HG03565 (cell line): ENCODE data around the gene RALGPS1.
"Not testable (repeated sequence)": the region's sequence is repeated elsewhere in the genome, so short reads cannot be mapped to it uniquely, and the experiment has no call there.

Experiments
- ATAC-seq: cut with Tn5 transposase; IDR thresholded peaks from one replicate; pipeline ENCODE4 v1.9.1; 2021; ENCODE audit warnings: mild to moderate bottlenecking, moderate library complexity; ENCODE audit not compliant: unreplicated experiment

The RALGPS1 gene

DNA sequence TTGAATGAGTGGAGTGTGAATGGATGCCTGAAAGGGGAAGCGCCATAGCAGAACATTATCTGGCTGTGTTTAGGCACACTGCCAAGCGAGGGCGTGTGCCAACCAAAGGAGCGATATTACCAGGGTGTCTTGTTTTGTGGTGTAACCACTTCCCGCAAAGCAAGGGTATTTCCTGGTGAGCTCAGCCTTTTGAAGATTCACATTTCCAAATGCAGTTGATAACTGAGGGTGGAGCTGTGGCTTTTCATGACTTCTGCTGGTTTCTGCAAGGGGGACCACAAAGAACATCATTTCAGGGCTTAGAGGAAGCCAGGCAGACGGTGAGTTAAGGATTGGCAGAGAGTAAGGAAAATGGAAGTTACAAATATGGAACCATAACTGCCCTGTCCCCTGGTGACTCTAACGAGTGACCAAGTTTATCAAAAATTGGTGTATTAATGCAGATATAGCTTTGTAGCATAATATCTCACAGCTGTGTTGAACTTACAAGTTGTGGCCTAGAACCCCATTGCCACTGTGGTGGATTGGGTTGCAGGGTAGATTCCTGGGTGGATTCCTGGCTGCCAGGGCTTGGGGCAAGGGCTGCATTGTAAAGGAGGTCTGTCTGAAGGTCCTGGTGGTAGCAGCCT is 71.4 kb downstream of the RALGPS1 start:
- peak; percentile 70 for ATAC-seq

DNA sequence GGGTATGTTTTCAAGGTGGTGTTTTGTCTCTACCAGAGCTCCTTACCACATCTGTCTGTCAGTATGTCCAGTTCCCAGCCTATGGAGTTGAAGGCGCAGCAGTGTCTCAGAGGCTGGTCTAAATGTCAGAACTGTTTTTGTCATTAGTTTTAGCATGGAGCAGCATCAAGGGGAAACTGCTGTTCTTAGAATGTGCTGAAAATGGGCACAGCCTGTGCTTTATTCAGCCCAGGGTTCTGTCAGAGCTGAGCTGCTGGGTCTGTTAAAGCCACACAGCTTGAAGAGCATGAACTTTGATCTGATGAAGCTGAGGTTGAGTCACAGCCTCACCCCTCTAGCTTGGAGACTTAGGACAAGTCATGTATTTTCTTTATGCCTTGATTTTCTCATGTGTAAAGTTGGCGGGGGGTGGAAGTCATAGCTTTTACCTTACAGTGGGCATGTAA is 71.9 kb downstream of the RALGPS1 start:
- no peak for ATAC-seq

DNA sequence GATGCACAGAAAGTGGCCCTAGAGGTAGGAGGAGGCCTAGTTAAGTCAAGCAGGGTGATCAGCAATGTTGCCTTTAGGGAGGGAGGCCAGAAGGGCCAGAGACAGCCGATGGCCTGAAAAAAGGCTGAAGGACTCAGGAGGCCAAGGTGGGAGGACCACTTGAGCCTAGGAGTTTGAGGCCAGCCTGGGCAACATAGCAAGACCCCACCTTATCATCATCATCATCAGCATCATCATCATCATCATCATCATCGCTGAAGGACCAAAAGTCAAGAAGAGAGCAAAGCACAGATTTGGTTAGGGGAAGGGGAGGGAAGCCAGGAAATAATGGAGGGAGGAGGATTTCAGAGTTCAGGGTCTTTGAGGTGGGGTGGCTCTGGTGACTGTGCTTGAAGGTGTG is 74.3 kb downstream of the RALGPS1 start:
- no peak for ATAC-seq

DNA sequence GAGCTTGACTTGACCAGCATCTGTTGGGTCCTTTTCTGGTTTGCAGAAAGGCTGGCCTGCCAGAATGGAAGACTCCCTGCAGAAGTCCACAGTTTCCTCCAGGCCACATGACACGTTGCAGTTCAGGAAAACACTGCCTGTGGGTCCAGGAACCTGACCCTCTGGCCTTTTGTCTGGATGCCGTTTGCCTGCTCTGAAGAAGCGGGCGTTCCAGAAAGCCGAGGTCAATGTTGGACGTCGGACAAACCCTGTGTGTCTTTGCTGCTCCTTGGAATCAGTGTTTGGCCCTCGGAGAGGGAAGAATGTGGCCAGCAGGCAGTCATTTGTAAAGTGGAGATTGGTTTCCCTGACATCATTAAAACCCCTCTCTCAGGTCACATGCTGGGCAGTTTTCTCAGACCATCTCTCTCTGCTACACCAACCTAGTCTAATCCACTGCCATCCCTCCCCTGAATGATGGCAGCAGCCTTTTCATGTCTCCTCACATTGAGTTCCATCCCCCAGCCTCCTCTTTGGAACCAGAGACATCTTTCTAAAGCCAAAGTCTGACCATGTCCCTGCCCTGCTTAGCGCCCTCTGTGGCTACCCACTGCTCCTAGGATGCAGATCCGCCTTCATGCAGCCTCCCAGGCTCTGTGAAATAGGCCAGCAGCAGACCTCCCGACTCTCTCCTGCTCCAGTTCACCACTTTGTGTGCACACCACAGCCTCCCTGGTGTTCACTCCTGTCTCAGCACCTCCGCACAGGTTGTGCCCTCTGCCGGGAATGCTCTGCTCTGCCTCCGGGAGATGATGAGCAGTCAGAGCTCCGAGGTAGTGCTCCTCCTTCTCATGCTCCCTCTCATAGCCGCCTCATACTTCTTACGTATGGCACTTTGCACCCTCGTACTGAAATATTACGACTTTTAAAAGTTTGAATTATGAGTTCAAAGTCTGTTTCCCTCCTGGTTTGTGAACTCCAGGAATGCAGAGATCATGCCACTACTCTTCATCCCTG is 75.6 kb downstream of the RALGPS1 start:
- no peak for ATAC-seq

DNA sequence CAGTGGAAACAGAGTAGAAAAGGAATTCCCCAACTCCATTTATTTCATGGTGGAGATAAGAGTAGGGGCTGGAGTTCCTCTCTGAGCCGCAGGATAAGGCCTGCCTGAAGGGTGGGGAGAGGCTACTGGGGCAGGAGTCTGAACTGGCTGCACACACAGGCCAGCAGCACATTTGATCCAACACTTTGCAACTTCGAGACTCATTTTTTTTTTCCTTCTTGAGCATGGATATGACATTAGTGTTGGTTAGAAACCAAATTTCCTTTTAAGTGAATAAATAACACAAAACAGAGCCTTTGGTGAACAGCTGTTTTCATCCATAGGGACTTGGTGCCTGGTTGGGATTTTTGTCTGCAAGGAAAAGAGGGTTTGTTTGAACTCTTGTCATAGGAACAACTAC is 76.6 kb downstream of the RALGPS1 start:
- ATAC-seq, result no peak

DNA sequence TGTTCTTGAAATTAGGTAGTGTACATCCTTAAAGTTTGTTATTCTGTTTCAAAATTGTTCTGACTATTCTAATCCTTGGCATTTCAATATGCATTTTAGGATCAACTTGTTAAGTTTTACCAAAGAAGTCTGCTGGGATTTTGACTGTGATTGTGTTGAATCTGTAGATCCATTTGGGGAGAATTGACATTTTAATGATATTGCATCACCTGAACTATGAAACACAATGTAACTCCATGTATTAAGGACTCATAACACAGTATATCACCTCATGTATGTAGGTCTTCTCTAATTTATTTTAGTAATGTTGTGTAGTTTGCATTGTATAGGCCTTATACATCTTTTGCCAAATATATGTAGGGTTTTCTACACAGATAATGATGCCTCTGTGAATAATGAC is 77.8 kb downstream of the RALGPS1 start:
- no peak for ATAC-seq

DNA sequence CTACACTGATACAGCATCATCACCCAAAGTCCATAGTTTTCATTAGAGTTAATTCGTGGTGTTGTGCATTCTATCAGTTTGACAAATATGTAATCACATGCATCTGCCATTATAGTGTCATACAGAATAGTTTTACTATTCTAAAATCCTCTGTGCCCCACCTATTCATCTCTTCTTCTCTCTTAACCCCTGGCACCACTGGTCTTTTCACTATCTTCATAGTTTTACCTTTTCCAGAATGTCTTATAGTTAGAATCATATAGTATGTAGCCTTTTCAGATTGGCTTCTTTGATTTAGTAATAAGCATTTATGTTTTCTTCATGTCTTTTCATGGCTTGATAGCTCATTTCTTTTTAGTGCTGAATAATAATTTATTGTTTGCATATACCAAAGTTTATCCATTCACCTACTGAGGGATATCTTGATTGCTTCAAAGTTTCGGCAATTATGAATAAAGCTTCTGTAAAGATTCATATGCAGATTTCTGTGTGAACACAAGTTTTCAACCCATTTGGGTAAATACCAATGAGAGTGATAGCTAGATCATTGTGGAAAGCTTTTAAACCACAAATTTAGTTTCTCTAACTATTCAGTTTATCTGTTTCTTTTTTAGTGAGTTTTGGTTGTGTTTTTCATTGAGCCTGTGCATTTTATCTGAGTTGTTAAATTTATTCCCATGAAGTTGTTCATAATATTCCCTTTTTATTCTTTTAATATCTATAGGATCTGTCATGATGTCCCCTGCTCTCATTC is 84.9 kb downstream of the RALGPS1 start:
- ATAC-seq, result no peak

DNA sequence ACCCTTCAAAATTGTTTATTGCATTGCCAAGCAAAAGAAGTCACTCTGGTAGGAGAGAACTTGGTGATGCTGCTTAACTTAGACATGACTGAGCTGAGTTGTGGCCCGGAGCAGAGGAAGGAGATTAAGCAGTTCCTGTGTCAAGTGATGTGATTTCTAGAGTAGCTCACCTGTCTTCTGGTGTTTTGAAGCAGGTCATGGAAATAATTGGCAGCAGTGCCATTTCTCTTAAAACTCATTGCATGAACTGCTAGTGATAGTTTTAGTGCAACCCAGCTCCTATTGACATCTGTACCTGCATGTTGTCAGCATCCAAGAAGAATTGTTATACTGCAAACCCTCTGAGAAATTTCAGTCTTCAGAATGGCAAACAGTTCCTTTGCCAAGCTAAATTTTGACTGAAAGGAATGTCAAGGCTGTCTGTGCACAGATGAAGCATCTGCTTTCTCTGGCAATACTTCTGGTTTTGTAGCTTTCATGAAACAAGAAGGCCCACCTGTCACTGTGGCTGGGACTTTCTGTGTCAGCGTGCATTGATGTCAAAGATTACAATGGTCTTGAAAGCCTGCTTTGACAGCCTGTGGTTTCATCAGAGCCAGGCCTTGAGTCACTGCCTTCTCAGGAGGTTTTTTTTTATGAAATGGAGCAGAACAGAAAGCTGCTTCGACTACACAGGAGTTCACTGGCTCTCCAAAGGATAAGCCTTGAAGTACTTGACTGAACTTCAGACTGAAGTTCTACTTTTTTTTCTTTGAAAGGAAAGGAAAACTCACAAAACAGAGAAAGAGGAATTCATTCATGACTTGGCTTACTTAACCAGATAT is 90.6 kb downstream of the RALGPS1 start:
- ATAC-seq, result peak; percentile 95

DNA sequence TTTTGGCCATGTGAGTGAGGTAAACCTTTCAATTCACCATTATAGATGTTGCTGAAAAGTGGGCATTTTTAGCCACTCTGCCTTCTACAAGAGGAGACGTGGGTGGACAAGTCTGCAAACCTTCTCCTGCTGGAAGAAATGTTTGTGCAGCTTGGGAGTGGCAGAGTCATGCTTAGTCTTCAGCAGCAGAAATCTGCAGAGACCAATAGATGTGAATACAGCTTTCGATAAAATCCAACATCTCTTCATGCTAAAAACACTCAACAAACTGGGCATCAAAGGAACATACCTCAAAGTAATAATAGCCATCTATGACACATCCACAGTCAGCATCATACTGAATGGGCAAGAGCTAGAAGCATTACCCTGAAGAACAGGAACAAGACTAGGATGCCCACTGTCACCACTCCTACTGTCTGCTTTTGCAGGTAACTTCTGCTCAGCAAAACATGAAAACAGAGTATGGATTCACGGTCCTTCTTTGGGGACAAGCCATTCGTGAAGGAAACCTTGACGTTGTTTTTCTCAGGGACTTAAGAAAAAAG is 91.3 kb downstream of the RALGPS1 start:
- no peak for ATAC-seq

DNA sequence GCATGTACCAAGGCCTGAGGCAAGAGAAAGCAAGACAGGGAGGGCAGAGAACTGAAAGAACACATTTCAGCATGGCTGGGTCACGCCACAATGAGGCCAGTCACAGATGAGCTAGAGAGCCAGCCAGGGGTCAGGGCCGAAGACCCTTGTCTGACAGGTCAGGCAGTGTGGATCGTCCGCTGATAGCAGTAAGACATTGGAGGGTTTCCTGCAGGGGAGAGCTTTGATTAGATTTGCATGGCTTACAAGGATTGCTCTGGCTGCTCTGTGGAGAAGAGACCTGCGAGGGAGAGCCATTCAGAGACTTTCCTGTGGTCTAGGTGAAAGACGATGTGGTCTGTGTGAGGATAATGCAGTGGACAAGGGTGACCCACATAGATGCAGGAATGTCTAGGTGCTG is 93.1 kb downstream of the RALGPS1 start:
- no peak for ATAC-seq

DNA sequence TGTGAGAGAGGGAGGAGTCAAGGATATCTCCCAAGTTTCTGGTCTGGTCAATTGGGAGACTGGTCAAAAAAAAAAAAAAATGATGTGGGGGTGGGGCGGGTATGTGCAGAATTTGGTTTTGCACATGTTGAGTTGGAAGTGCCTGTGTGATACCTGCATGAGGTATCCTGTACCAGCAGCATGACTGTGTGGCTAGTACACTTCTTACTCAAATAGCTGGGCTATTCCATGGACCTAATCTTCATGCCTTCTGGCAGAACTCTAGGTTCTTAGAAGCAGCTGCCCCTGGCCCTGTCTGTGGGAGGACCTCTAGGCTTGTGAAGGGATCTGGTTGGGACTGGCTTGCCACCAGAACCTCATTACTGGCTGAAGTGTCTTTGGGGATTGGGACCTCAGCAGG is 93.5 kb downstream of the RALGPS1 start:
- ATAC-seq, result no peak

DNA sequence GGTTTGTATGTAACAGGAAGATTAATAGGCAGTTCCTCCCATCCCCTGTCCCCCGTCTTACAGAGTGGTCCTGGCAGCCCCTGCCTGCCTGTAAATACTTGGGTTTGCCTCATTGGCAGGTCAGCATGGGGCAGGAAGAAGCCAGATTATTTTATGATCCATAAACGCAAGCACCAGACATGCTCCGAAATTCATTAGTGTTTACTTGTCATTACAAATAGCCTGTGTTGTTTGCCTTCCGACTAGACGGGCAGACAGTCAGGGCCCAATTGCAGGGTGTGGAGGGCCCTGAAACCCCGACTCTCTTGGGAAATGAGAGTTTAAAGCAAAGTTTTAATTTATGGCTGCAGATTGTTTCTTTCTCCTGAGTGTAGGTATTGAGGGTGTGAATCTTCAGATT is 97.2 kb downstream of the RALGPS1 start:
- no peak for ATAC-seq

DNA sequence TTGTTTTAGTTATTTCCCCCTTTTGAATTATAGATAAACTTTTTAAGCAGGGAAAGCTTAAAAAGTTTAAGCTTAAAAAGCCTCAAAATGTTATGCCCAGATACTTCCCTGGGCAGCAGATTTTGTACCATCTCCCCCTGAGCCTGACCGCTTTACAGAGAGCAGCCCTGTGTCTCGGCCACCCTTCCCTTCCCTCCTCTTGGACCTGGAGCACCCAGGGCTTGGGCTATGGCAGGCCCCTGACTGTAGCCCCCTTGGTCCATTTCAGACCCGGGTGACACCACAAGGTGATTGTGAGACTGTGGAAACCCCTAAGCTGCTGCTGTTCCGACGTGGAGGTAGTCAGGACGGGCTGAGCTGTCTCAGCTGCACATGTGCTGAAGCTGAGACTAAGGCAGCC is 97.7 kb downstream of the RALGPS1 start:
- no peak for ATAC-seq

DNA sequence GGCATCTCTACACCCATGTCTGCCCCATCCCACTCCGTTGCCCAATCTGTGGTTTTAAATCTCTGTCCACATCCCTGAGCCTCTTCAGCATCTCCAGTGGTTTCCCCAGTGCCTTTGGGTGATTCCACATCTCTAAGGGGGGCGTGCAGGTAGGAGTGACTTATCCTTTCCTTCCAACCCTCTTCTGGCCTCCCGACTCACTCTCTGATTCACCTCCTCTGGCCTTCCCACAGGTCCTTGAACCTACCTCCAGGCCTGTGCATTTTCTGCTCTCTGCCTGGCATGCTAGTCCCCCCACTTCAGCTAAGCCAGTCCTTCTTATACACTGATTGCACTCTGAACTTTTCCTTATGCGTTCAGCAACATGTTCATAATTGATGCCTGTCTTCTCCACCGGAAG is 99.0 kb downstream of the RALGPS1 start:
- ATAC-seq, result no peak

DNA sequence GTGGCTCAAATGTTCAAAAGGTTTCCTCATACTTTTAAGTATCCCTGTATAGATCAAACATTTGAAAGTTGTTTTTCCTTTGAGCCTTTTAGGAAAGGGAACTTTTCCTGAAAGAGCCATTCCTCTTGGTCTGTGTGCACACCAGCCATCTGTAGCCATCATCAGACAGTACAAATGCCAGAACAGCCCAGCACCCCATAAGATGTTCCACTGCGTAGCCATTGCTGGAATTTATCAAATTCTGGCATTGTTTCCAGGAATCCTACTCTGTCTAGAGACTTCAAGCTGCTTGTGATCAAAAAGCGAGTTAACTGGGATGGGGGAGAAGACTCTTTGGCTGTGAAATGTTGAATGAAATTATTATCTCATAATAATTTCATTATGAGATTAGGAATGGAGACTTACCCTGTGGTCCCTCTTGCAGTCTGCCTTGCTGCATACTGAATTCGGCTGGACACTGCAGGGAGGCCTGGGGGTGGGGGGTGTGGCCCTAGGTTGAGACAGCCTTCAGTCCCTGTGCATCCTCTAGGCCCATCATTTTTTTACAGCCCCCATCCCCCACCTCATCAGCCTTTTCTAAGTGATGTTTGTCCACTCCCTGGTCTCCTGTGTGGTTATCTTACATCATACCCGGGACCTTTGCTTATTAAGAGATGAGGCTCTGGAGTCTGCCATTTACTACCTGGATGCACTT is 99.8 kb downstream of the RALGPS1 start:
- ATAC-seq, result no peak

DNA sequence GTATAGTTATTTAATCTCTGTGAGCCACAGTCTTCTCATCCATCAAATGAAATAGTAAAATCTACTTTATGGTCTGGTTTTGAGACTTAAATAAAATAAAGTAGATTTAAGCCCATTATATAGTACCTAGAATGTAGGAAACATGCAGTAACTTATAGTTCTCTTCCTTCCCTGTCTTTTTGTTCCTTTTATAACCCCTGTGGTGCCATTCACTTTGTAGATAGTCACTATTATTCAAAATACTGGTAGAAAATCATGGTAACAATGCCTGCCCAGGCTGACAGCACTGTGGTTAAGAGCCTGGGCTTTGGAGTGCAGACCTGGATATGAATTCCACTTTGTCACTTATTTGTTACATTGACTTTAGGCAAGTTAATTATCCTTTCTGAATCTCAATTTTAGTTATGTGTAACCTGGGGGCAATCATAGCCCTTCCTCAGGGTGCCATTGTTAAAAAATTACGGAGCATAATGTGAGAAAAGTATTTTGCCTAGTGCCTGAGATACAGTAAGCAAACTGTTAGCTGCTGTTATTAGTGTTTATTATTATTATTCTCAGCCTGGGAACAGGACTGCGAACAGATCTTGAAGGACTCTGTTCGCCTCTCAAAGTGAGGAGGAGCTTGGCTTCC is 100.4 kb downstream of the RALGPS1 start:
- no peak for ATAC-seq

DNA sequence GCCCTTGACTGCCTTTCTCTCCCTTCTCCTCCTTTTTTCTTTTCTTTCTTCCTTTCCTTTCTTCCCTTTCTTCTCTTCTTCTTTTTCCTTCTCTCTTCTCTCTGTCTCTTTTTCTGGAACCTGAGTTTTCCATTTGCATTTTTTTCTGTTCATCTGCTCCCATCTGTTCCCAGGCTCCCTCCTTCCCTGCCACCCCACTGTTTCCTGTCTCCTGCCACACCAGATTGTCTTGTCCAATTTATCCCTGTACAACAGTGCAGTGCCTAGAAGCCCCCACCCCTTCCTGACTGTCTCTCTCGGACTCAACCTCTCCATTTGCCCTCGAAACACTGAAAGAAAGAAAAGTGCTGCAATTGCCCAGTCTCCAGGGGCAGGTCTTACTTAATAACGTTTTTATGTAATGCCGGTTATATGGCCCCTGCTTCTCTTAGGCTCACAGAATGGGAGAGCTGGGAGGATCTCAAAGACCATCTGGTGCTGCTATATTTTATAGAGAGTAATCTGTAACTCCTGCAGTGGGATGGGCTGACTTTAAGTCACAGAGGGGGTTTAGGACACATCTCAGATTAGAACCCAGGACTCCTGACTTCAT is 101.4 kb downstream of the RALGPS1 start:
- no peak for ATAC-seq

DNA sequence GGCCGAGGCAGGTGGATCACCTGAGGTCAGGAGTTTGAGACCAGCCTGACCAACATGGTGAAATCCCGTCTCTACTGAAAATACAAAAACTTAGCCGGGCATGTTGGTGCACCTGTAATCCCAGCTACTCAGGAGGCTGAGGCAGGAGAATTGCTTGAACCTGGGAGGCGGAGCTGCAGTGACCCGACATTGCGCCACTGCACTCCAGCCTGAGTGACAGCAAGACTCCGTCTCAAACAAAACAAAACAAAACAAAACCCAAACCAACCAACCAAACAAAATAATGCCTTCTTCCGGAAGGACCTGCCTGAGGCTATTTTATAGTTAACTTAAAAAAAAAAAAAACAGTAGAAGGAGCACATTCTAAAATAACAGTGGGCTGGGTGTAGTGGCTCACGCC is 103.4 kb downstream of the RALGPS1 start:
- ATAC-seq, result not testable (repeated sequence)

DNA sequence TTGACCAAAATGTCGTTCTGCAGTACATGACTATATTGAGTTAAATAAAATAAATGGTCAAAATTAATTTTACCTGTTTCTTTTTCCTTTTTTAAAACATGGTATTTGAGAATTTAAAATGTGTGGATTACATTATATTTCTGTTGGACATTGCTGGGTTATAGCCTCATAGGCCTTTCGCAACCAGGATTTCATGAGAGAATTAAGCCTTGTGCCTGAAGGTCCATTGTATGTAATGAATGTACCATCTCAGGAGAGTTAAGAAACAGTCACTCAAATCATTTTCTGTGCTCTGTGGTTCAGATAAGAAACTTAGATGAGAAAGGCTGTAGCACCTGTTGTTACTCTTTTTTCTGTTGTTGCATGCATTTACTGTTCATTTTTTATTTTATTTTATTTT is 104.4 kb downstream of the RALGPS1 start:
- no peak for ATAC-seq
